Caco-2 (cell line): ENCODE results near the gene LMF2. TPM values are rescaled to one million over a fixed set of nuclear protein-coding genes. Genes with fewer than 3 reads are reported as not detected.
"Not testable (repeated sequence)": the region's sequence is repeated elsewhere in the genome, so short reads cannot be mapped to it uniquely, and the experiment has no call there.

ENCODE experiments used
- BruUV-seq: library from RNA; stranded (reverse); fragments of 400-500 nt; replicated peaks from 2 replicates; lab custom pipeline; 2021; lab: Mats Ljungman, UMichigan
- CTCF ChIA-PET: fragments of 300-600 bp; sonication (Branson Sonifier 250); formaldehyde crosslinking; loops from one replicate; lab custom pipeline; 2022; ENCODE audit warnings: antibody characterized with exemption; lab: Charles Lee
- POLR2A ChIA-PET: fragments of 300-600 bp; sonication (Branson Sonifier 250); formaldehyde crosslinking; loops from one replicate; lab custom pipeline; 2022; ENCODE audit warnings: antibody characterized with exemption; lab: Charles Lee
- DNase-seq, 2 experiments: peaks; one replicate each; pipeline versions ENCODE4 v3.0.0 to v3.0.0-alpha.2; 2020 to 2022
- H3K27me3 ChIP-seq: replicated peaks from 2 replicates; pipeline ENCODE4 v1.6.0; 2011; ENCODE audit warnings: low read length; ENCODE audit not compliant: control insufficient read depth, insufficient read depth
- H3K36me3 ChIP-seq: 2 replicates; pipeline ENCODE4 v1.5.1; 2011; ENCODE audit warnings: low read length; ENCODE audit not compliant: control insufficient read depth, insufficient read depth
- H3K4me1 ChIP-seq: fragments of 250-450 bp; sonication (Bioruptor Pico); 2 replicates; pipeline ENCODE4 v1.5.1; 2020; ENCODE audit warnings: mild to moderate bottlenecking
- H3K4me3 ChIP-seq: 2 replicates; pipeline ENCODE4 v1.5.1; 2011; ENCODE audit warnings: low read depth, mild to moderate bottlenecking, control low read depth, low read length
- H3K9me3 ChIP-seq: fragments of 250-450 bp; sonication (Bioruptor Pico); 2 replicates; pipeline ENCODE4 v1.5.1; 2020; ENCODE audit warnings: mild to moderate bottlenecking, moderate library complexity
- H3K27ac Mint-ChIP-seq: one replicate; pipeline ENCODE4 v1.8.0; 2022; ENCODE audit warnings: mixed read lengths; ENCODE audit not compliant: unreplicated experiment
- H3K27me3 Mint-ChIP-seq: one replicate; pipeline ENCODE4 v1.8.0; 2022; ENCODE audit warnings: mixed read lengths; ENCODE audit not compliant: insufficient read depth, unreplicated experiment
- H3K36me3 Mint-ChIP-seq: one replicate; pipeline ENCODE4 v1.8.0; 2022; ENCODE audit warnings: mild to moderate bottlenecking, mixed read lengths; ENCODE audit not compliant: insufficient read depth, unreplicated experiment
- H3K4me1 Mint-ChIP-seq: one replicate; pipeline ENCODE4 v1.8.0; 2022; ENCODE audit warnings: low read depth, mixed read lengths; ENCODE audit not compliant: unreplicated experiment
- H3K4me3 Mint-ChIP-seq: one replicate; pipeline ENCODE4 v1.8.0; 2022; ENCODE audit warnings: mild to moderate bottlenecking, moderate library complexity, mixed read lengths; ENCODE audit not compliant: unreplicated experiment
- H3K9me3 Mint-ChIP-seq: one replicate; pipeline ENCODE4 v1.8.0; 2022; ENCODE audit warnings: mixed read lengths; ENCODE audit not compliant: unreplicated experiment
- intact Hi-C: fragments of 100-400 bp; cut with micrococcal nuclease; formaldehyde crosslinking; loops from one replicate; pipeline ENCODE4 v1.10.0; 2022; ENCODE audit not compliant: unreplicated experiment
- total RNA-seq: library from RNA; stranded (reverse); gene quantifications from 2 replicates; pipeline ENCODE4 v1.2.3, GENCODE V29; 2022
- TF ChIP-seq, protein P1 (sequence below), 2 experiments: fragments of 200-600 bp in 1 of 2; IDR thresholded peaks; 1 replicate in 1 of 2; 2 replicates in 1 of 2; pipeline versions ENCODE4 v1.5.1 to v1.8.0; 2011 to 2022; ENCODE audit warnings: antibody characterized with exemption in 1 of 2, control low read depth in 1 of 2, inconsistent platforms in 1 of 2, low read depth in 1 of 2, low read length in 1 of 2, mild to moderate bottlenecking in 1 of 2, moderate library complexity in 1 of 2; ENCODE audit not compliant: insufficient read depth in 1 of 2, severe bottlenecking in 1 of 2, unreplicated experiment in 1 of 2

Gene LMF2
- total RNA-seq, 1 experiment from 2014 or later = 68.8 TPM

DNA sequence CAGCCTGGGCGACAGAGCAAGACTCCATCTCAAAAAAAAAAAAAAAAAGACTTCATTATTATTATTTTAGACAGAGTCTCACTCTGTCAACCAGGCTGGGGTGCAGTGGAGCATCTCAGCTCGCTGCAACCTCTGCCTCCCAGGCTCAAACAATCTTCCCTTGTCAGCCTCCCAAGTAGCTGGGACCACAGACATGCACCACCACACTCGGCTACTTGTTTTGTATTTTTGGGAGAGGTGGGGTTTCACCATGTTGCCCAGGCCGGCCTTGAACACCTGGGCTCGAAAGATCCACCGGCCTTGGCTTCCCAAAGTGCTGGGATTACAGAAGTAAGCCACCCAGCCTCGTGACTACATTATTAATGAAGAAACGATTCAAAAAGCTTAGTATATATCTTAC, 27.6 kb upstream of the LMF2 start:
- intact Hi-C loops = no loop called here

GRCh38 chr22:50533856-50534711, 26.6 kb upstream of the LMF2 start:
- peaks cover 28% of the 10 kb centered on the region for H3K36me3 Mint-ChIP-seq
- CTCF ChIA-PET, H3K27me3 Mint-ChIP-seq, H3K4me3 ChIP-seq, H3K27me3 ChIP-seq, BruUV-seq, H3K9me3 Mint-ChIP-seq, H3K9me3 ChIP-seq, H3K36me3 ChIP-seq: not testable (repeated sequence)
- intact Hi-C loops = loop anchor here (2.0 to 5.0 kb wide), 2 partner anchors 29 to 88 kb away; partner anchors contain the start of gene SYCE3
- POLR2A ChIA-PET = interaction anchor here (0.7 kb wide), 1 partner anchor 26 kb away, joined by 3 read pairs; the partner anchor contains the start of gene NCAPH2
- DNase-seq = peak; percentile 38 to 49
- peaks cover 37% of the 10 kb centered on the region for H3K4me1 ChIP-seq
- peak overlapping the region; percentile 81 for H3K4me3 Mint-ChIP-seq
- peaks cover 32% of the 10 kb centered on the region for H3K4me1 Mint-ChIP-seq
- peak overlapping the region; percentile 86 for H3K27ac Mint-ChIP-seq

More for the DNA sequence above, 27.6 kb upstream of the LMF2 start:
- Mint-ChIP-seq H3K9me3 (no peaks in the 10 kb centered on the region), H3K36me3 (peaks cover 26% of the 10 kb centered on the region), H3K4me1 (peaks cover 32% of the 10 kb centered on the region), H3K27ac (no peak overlapping the region), H3K27me3 (no peaks in the 10 kb centered on the region), H3K4me3 (no peak overlapping the region)
- ChIA-PET POLR2A (no interaction called here), CTCF (no interaction called here)
- no peak for DNase-seq
- TF ChIP-seq, protein P1, sequence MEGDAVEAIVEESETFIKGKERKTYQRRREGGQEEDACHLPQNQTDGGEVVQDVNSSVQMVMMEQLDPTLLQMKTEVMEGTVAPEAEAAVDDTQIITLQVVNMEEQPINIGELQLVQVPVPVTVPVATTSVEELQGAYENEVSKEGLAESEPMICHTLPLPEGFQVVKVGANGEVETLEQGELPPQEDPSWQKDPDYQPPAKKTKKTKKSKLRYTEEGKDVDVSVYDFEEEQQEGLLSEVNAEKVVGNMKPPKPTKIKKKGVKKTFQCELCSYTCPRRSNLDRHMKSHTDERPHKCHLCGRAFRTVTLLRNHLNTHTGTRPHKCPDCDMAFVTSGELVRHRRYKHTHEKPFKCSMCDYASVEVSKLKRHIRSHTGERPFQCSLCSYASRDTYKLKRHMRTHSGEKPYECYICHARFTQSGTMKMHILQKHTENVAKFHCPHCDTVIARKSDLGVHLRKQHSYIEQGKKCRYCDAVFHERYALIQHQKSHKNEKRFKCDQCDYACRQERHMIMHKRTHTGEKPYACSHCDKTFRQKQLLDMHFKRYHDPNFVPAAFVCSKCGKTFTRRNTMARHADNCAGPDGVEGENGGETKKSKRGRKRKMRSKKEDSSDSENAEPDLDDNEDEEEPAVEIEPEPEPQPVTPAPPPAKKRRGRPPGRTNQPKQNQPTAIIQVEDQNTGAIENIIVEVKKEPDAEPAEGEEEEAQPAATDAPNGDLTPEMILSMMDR (IDR thresholded peaks at IDR 0.05; ENCODE audit: insufficient read depth in 1 of 2, low read depth in 1 of 2, low read length in 1 of 2, severe bottlenecking in 1 of 2, unreplicated experiment in 1 of 2) = no peak
- BruUV-seq = no TSS peak
- Histone ChIP-seq H3K36me3 (no peaks in the 10 kb centered on the region), H3K9me3 (no peaks in the 10 kb centered on the region), H3K27me3 (no peaks in the 10 kb centered on the region), H3K4me1 (peaks cover 47% of the 10 kb centered on the region), H3K4me3 (no peak overlapping the region)

DNA sequence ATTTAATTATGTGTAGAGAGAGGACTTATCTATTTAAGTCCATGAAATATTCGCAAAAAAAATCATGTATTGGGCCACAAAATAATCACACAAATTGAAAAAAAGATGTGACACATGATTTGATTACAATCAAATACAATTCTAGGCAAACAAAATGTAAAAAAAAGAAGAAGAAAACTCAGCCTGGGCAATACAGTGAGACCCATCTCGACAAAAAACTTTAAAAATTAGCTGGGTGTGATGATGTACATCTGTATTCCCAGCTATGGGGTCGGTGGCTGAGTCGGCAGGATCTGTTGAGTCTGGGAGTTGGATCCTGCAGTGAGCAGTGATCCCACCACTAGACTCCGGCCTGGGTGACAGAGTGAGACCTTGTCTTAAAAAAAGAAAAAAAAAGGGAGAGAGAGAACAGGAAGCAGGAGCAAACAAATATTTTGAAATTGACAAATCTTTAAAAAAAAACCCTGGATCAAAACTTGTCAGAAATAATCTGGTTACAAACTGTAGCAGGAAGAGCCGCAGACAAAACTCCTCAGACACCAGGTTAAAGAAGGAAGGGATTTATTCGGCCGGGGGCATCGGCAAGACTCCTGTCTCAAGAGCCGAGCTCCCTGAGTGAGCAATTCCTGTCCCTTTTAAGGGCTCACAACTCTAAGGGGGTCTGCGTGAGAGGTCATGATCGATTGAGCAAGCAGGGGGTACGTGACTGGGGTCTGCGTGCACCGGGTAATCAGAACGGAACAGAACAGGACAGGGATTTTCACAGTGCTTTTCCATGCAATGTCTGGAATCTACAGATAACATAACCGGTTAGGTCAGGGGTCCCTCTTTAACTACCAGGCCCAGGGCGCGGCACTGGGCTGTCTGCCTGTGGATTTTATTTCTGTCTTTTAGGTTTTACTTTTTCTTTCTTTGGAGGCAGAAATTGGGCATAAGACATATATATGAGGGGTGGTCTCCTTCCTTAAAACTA, 25.6 kb upstream of the LMF2 start:
- Histone ChIP-seq H3K36me3 (no peaks in the 10 kb centered on the region), H3K4me1 (peaks cover 29% of the 10 kb centered on the region), H3K27me3 (no peaks in the 10 kb centered on the region), H3K4me3 (no peak overlapping the region), H3K9me3 (no peaks in the 10 kb centered on the region)
- TF ChIP-seq, protein P1 (IDR thresholded peaks at IDR 0.05; ENCODE audit: insufficient read depth in 1 of 2, low read depth in 1 of 2, low read length in 1 of 2, severe bottlenecking in 1 of 2, unreplicated experiment in 1 of 2) = no peak
- Mint-ChIP-seq H3K27ac (peak overlapping the region; percentile 86), H3K4me3 (peak overlapping the region; percentile 81), H3K9me3 (no peaks in the 10 kb centered on the region), H3K27me3 (no peaks in the 10 kb centered on the region), H3K4me1 (peaks cover 30% of the 10 kb centered on the region), H3K36me3 (peaks cover 28% of the 10 kb centered on the region)
- POLR2A ChIA-PET = interaction anchor here (1.2 kb wide), 1 partner anchor 30 kb away, joined by 4 read pairs; the partner anchor contains the start of gene SYCE3
- intact Hi-C loops = loop anchor here (2.0 to 5.0 kb wide), 2 partner anchors 30 to 89 kb away; partner anchors contain the start of gene SYCE3
- CTCF ChIA-PET = interaction anchor here (0.6 kb wide), 1 partner anchor 30 kb away, joined by 4 read pairs; the partner anchor contains the start of gene SYCE3
- TSS peak; percentile 65 for BruUV-seq
- DNase-seq = peak; percentile 45 to 62
